ENCODE results near the gene PHPT1. TPM values are rescaled to one million over a fixed set of nuclear protein-coding genes. Genes with fewer than 3 reads are reported as not detected.

PHPT1 gene
- total and polyA plus RNA-seq, 2 of the 8 experiments (the other 6 are each of a cell fraction or from before 2014, with no cell fraction given) = 109 to 226 TPM

GRCh38 chr9:136860529-136860928 lies 11.3 kb downstream of the PHPT1 start:
- H4K20me1 ChIP-seq (replicated peaks in 1 of 2; ENCODE audit: control insufficient read depth in 1 of 2, insufficient read depth in 2 of 2, low read length in 2 of 2) = peaks cover 6 to 41% of the 10 kb centered on the region in 2 experiments
- H4K8ac ChIP-seq (ENCODE audit: extremely low read depth, insufficient read depth, low read length) = no peak overlapping the region
- peaks cover 11 to 34% (median 27%) of the 10 kb centered on the region in 4 experiments for H3K36me3 ChIP-seq (ENCODE audit: control insufficient read depth in 2 of 4, insufficient read depth in 4 of 4, low read length in 3 of 4)
- no peak overlapping the region for H4K91ac ChIP-seq (replicated peaks; ENCODE audit: insufficient read length, low read length)
- no peak overlapping the region for H2BK20ac ChIP-seq (ENCODE audit: low read length)
- no peak for TF ChIP-seq TAF1 (IDR thresholded peaks at IDR 0.05; ENCODE audit: low read depth, low read length)
- TF ChIP-seq, protein P1, sequence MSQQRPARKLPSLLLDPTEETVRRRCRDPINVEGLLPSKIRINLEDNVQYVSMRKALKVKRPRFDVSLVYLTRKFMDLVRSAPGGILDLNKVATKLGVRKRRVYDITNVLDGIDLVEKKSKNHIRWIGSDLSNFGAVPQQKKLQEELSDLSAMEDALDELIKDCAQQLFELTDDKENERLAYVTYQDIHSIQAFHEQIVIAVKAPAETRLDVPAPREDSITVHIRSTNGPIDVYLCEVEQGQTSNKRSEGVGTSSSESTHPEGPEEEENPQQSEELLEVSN (IDR thresholded peaks at IDR 0.05) = no peak
- no peak for TF ChIP-seq BCL11A (IDR thresholded peaks at IDR 0.05; ENCODE audit: low read depth in 2 of 2, low read length in 2 of 2)
- TF ChIP-seq SP4 (IDR thresholded peaks at IDR 0.05; ENCODE audit: low read length) = no peak
- TF ChIP-seq RBBP5 (IDR thresholded peaks at IDR 0.05; ENCODE audit: borderline replicate concordance, low read depth, low read length) = no peak
- TF ChIP-seq CREB1 (IDR thresholded peaks at IDR 0.05) = no peak
- TF ChIP-seq CBX5 (IDR thresholded peaks at IDR 0.05; ENCODE audit: low read depth, low read length) = no peak
- no peak for TF ChIP-seq CBX8 (IDR thresholded peaks at IDR 0.05; ENCODE audit: borderline replicate concordance, low read depth, low read length)
- no peak for TF ChIP-seq TAF7 (optimal IDR thresholded peaks at IDR 0.05; ENCODE audit: borderline replicate concordance, low read depth, low read length)
- TF ChIP-seq, protein P2, sequence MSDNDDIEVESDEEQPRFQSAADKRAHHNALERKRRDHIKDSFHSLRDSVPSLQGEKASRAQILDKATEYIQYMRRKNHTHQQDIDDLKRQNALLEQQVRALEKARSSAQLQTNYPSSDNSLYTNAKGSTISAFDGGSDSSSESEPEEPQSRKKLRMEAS (IDR thresholded peaks at IDR 0.05) = no peak
- no peak for TF ChIP-seq SIRT6 (IDR thresholded peaks at IDR 0.05; ENCODE audit: low read length)
- TF ChIP-seq MAFK (IDR thresholded peaks at IDR 0.05; ENCODE audit: low read depth, low read length) = no peak
- TF ChIP-seq CHD1 (IDR thresholded peaks at IDR 0.05; ENCODE audit: low read depth, low read length) = no peak
- no peak for TF ChIP-seq PHF8 (conservative IDR thresholded peaks at IDR 0.05; ENCODE audit: low read depth, low read length)
- H3K27ac ChIP-seq (ENCODE audit: low read depth, low read length) = no peak overlapping the region
- no peak overlapping the region for H2AK5ac ChIP-seq (ENCODE audit: low read depth, low read length)
- no peak overlapping the region for H3K4ac ChIP-seq (replicated peaks; ENCODE audit: insufficient read length, low read depth, low read length)
- H3K79me1 ChIP-seq (ENCODE audit: low read depth, low read length) = peaks cover 10% of the 10 kb centered on the region
- WGBS, 2 experiments (ENCODE audit: extremely low coverage in 1 of 2, insufficient coverage in 1 of 2, insufficient read length in 1 of 2, insufficient replicate concordance in 2 of 2, low coverage in 1 of 2, low lambda C conversion rate in 2 of 2, missing lambda C conversion rate in 1 of 2) = 90% methylated on average over 9 of the region's 9 CpGs; no CpG with 5 or more reads in 1 of the 2 experiments
- no peak for FAIRE-seq
- no peak overlapping the region for H2BK120ac ChIP-seq (replicated peaks; ENCODE audit: low read depth, low read length)
- peaks cover 5 to 16% of the 10 kb centered on the region in 2 experiments; a peak in 3 of 4 replicates for H3K79me2 ChIP-seq (ENCODE audit: control insufficient read depth in 1 of 2, insufficient read depth in 2 of 2, low read length in 2 of 2)
- H3K23me2 ChIP-seq (ENCODE audit: low read depth, low read length) = peaks cover 5% of the 10 kb centered on the region; the same call in 1 of the 2 replicates
- no peak overlapping the region for H2BK12ac ChIP-seq (ENCODE audit: low read depth, low read length)
- DNase-seq (ENCODE audit: low read depth in 1 of 2, low spot score in 2 of 2) = no peak
- no peak overlapping the region for H3K14ac ChIP-seq (ENCODE audit: insufficient read length)
- H2BK15ac ChIP-seq (ENCODE audit: low read length) = no peak overlapping the region
- H3K23ac ChIP-seq (ENCODE audit: insufficient read length) = no peak overlapping the region
- peaks cover 0 to 6% (median 5%) of the 10 kb centered on the region in 4 experiments; a peak in 5 of 7 replicates for H3K4me1 ChIP-seq (replicated peaks in 1 of 4; ENCODE audit: control insufficient read depth in 3 of 4, insufficient read depth in 4 of 4, low read length in 3 of 4)
- H2AFZ ChIP-seq (ENCODE audit: low read length) = no peak overlapping the region
- no peak overlapping the region for H3K9ac ChIP-seq (replicated peaks in 1 of 4; ENCODE audit: extremely low read depth in 1 of 4, low read depth in 3 of 4, low read length in 3 of 4)
- ChIA-PET CTCF (ENCODE audit: partially characterized antibody) (interaction anchor here (1.2 to 1.8 kb wide), 3 partner anchors 21 to 175 kb away, joined by 3 to 5 read pairs (median 4); no protein-coding TSS in a partner anchor), POLR2A (ENCODE audit: partially characterized antibody) (interaction anchor here (1.1 to 16.2 kb wide), 10 partner anchors 9 to 384 kb away, joined by 3 to 248 read pairs (median 6); partner anchors contain the start of genes AJM1, FBXW5, MAMDC4 and RABL6)
- H3K4me2 ChIP-seq (ENCODE audit: insufficient read depth in 1 of 2, low read depth in 2 of 2, low read length in 2 of 2) = no peak overlapping the region
- no peak overlapping the region for H3K18ac ChIP-seq (ENCODE audit: extremely low read depth, low read length)
- H3K27me3 ChIP-seq (replicated peaks in 1 of 4; ENCODE audit: control insufficient read depth in 3 of 4, extremely low read depth in 1 of 4, insufficient read depth in 3 of 4, low read length in 3 of 4) = no peaks in the 10 kb centered on the region
- no peak overlapping the region for H3K4me3 ChIP-seq (ENCODE audit: extremely low read depth in 1 of 4, insufficient read depth in 2 of 4, low read depth in 3 of 4, low read length in 4 of 4)
- no peak overlapping the region; the same call in 1 of the 2 replicates for H2BK5ac ChIP-seq (ENCODE audit: low read depth, low read length)
- H4K5ac ChIP-seq (ENCODE audit: insufficient read length, low read depth, low read length) = no peak overlapping the region
- no peak overlapping the region for H3K56ac ChIP-seq (replicated peaks; ENCODE audit: insufficient read length, low read depth, low read length)
- H3K9me3 ChIP-seq (ENCODE audit: insufficient read depth in 2 of 2, low read depth in 1 of 2, low read length in 1 of 2) = no peaks in the 10 kb centered on the region
